Mesendoderm (in vitro differentiated cells): ENCODE data around the gene ARAP2.

Experiments
- DNase-seq: peaks from one replicate; pipeline ENCODE4 v3.0.0; 2013
- H2AK5ac ChIP-seq: 2 replicates; pipeline ENCODE4 v1.6.1; 2013; ENCODE audit warnings: low read length, inconsistent platforms
- H2BK120ac ChIP-seq: 2 replicates; pipeline ENCODE4 v1.6.1; 2013; ENCODE audit warnings: low read depth, mild to moderate bottlenecking, low read length, moderate library complexity, mixed read lengths
- H2BK15ac ChIP-seq: replicated peaks from 2 replicates; pipeline ENCODE4 v1.6.1; 2013; ENCODE audit warnings: low read depth, mild to moderate bottlenecking, moderate library complexity
- H2BK5ac ChIP-seq: 2 replicates; pipeline ENCODE4 v1.6.1; 2013; ENCODE audit warnings: low read length, inconsistent platforms
- H3K18ac ChIP-seq: 2 replicates; pipeline ENCODE4 v1.6.1; 2013; ENCODE audit warnings: mild to moderate bottlenecking, low read length, mixed read lengths
- H3K23ac ChIP-seq: one replicate; pipeline ENCODE4 v1.6.1; 2013; ENCODE audit warnings: low read length
- H3K27ac ChIP-seq: 2 replicates; pipeline ENCODE4 v1.5.1; 2013; ENCODE audit warnings: low read depth, mild to moderate bottlenecking, inconsistent platforms, low read length, moderate library complexity
- H3K27me3 ChIP-seq: 2 replicates; pipeline ENCODE4 v1.6.1; 2013; ENCODE audit warnings: low read length, control low read depth, mild to moderate bottlenecking, inconsistent platforms; ENCODE audit not compliant: insufficient read depth, poor library complexity
- H3K36me3 ChIP-seq: 2 replicates; pipeline ENCODE4 v1.6.1; 2013; ENCODE audit warnings: low read length, inconsistent platforms; ENCODE audit not compliant: control insufficient read depth, insufficient read depth
- H3K4ac ChIP-seq: one replicate; pipeline ENCODE4 v1.6.1; 2013; ENCODE audit warnings: low read depth, mild to moderate bottlenecking, low read length, moderate library complexity
- H3K4me1 ChIP-seq: 2 replicates; pipeline ENCODE4 v1.6.1; 2013; ENCODE audit warnings: low read depth, low read length, inconsistent platforms; ENCODE audit not compliant: control insufficient read depth
- H3K4me2 ChIP-seq: 2 replicates; pipeline ENCODE4 v1.6.1; 2013; ENCODE audit warnings: low read length
- H3K4me3 ChIP-seq: 2 replicates; pipeline ENCODE4 v1.5.1; 2013; ENCODE audit warnings: mild to moderate bottlenecking, low read length
- H3K56ac ChIP-seq: one replicate; pipeline ENCODE4 v1.6.1; 2013; ENCODE audit warnings: low read length
- H3K79me1 ChIP-seq: 2 replicates; pipeline ENCODE4 v1.6.1; 2013; ENCODE audit warnings: low read length, inconsistent platforms
- H3K79me2 ChIP-seq: 2 replicates; pipeline ENCODE4 v1.6.1; 2013; ENCODE audit warnings: mild to moderate bottlenecking, low read length; ENCODE audit not compliant: control insufficient read depth, insufficient read depth
- H3K9ac ChIP-seq: 2 replicates; pipeline ENCODE4 v1.6.1; 2013; ENCODE audit warnings: low read length, inconsistent platforms
- H4K5ac ChIP-seq: one replicate; pipeline ENCODE4 v1.6.1; 2013; ENCODE audit warnings: low read length
- H4K8ac ChIP-seq: one replicate; pipeline ENCODE4 v1.6.1; 2013; ENCODE audit warnings: low read depth, mild to moderate bottlenecking, control low read depth, low read length, moderate library complexity
- WGBS: extraction: QIAGEN DNeasy Blood & Tissue Kit; methylation state at CpG from one replicate; pipeline ENCODE4 v1.1.7; 2013; ENCODE audit warnings: low lambda C conversion rate, missing lambda C conversion rate; ENCODE audit not compliant: insufficient coverage; ENCODE audit errors: extremely low coverage; 5-methylcytosine and 5-hydroxymethylcytosine counted together

Gene ARAP2

DNA sequence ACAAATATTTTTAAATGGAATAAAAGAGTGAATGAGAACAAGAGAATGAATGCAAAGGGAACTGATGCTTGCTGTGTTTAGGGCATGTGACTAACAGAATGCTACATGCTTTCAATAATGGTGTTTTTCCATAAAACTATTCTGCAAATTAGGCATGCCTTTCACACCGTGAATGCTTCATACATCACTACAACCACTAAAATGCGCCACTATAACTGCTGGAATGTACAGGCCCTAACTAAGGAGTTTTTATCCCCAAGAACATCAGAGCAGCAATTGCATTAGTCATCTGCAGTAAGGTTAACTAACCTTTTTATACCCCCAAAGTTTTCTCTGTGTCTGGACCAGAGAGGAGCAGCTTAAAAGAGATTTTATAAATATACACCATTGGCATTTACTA, 190.4 kb downstream of the ARAP2 start:
- H3K79me2 ChIP-seq = no peaks in the 10 kb centered on the region

DNA sequence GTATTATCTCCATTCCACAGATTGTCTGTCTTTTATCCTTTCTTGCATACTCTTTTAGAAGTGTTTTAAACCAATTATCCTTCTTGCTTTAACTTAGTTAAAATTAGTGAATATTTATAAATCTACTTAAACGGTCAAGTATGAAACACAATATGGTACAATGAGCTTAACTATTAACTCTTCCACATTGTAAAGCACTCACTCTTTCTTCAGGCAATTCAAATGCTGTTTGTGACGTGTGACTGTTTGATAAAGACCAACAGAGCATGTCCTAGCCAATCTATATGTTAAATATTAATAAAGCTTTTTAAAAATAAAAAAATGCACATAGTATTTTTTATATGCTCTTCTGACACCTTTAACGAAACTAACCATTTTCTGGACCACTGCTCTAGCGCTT, 192.7 kb downstream of the ARAP2 start:
- H2BK15ac ChIP-seq = no peak overlapping the region
- H3K4me2 ChIP-seq = no peak overlapping the region
- no peak overlapping the region for H2AK5ac ChIP-seq
- H3K36me3 ChIP-seq = no peaks in the 10 kb centered on the region
- H3K18ac ChIP-seq = no peak overlapping the region
- H2BK120ac ChIP-seq = no peak overlapping the region
- H3K79me1 ChIP-seq = no peaks in the 10 kb centered on the region
- no CpG with 5 or more reads among the region's 4 CpGs for WGBS
- H3K9ac ChIP-seq = no peak overlapping the region
- H3K56ac ChIP-seq = no peak overlapping the region
- H3K4ac ChIP-seq = no peak overlapping the region
- DNase-seq = no peak
- H4K8ac ChIP-seq = no peak overlapping the region
- H3K27me3 ChIP-seq = no peaks in the 10 kb centered on the region
- no peak overlapping the region for H3K27ac ChIP-seq
- H2BK5ac ChIP-seq = no peak overlapping the region
- H3K79me2 ChIP-seq = no peaks in the 10 kb centered on the region
- H3K4me3 ChIP-seq = no peak overlapping the region
- no peak overlapping the region for H4K5ac ChIP-seq
- H3K23ac ChIP-seq = no peak overlapping the region
- H3K4me1 ChIP-seq = no peaks in the 10 kb centered on the region

More for the DNA sequence above, 190.4 kb downstream of the ARAP2 start:
- Histone ChIP-seq H4K8ac (no peak overlapping the region), H2AK5ac (no peak overlapping the region), H4K5ac (no peak overlapping the region), H2BK5ac (no peak overlapping the region), H3K79me1 (no peaks in the 10 kb centered on the region), H2BK15ac (no peak overlapping the region), H3K27me3 (no peaks in the 10 kb centered on the region), H3K4me1 (no peaks in the 10 kb centered on the region), H3K4ac (no peak overlapping the region), H3K23ac (no peak overlapping the region), H3K4me2 (no peak overlapping the region), H3K56ac (no peak overlapping the region), H3K9ac (no peak overlapping the region), H3K27ac (no peak overlapping the region), H3K4me3 (no peak overlapping the region), H3K36me3 (no peaks in the 10 kb centered on the region), H2BK120ac (no peak overlapping the region), H3K18ac (no peak overlapping the region)
- no peak for DNase-seq
- no CpG with 5 or more reads among the region's 2 CpGs for WGBS

DNA sequence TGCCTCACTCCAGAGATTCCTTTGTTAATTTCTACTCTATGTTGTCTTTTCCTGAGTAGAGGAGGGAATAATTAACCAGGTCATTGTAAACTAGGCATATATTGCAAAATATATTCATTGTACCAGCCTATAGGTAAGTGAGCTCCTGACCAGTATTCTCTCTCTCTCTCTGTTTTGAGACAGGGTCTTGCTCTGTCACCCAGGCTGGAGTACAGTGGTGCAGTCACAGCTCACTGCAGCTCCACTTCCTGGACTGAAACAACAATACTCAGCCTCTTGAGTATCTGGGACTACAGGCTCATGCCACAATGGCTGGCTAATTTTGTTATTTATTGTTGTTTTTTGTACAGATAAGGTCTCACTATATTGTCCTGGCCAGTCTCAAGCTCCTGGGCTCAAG, 198.3 kb downstream of the ARAP2 start:
- Histone ChIP-seq H3K36me3 (no peaks in the 10 kb centered on the region), H2BK5ac (no peak overlapping the region), H3K79me1 (no peaks in the 10 kb centered on the region), H4K5ac (no peak overlapping the region), H2BK15ac (no peak overlapping the region), H3K79me2 (no peaks in the 10 kb centered on the region), H3K9ac (no peak overlapping the region), H3K27ac (no peak overlapping the region), H3K4me3 (no peak overlapping the region), H3K56ac (no peak overlapping the region), H3K27me3 (no peaks in the 10 kb centered on the region), H3K4me1 (no peaks in the 10 kb centered on the region), H3K18ac (no peak overlapping the region), H4K8ac (no peak overlapping the region), H3K4me2 (no peak overlapping the region), H2AK5ac (no peak overlapping the region), H3K4ac (no peak overlapping the region), H3K23ac (no peak overlapping the region), H2BK120ac (no peak overlapping the region)
- no peak for DNase-seq

DNA sequence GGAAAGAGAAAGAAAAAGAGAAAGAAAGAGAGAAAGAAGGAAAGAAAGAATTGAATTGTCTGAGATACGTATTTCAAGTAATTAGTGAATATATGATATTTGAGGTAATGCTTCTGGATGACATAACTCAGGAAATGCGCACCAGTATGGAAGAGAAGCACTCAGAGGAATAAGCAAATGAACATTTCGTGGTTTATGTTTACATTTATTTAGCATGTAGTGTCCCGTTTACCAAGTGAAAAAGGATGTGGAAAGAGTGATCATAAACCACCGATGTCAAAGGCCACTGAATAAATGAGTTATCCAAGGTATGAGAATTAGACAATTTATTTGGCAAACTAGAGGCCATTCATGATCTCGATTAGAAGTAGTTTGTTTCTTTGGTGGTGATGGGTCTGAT, 200.4 kb downstream of the ARAP2 start:
- H4K5ac ChIP-seq = no peak overlapping the region

DNA sequence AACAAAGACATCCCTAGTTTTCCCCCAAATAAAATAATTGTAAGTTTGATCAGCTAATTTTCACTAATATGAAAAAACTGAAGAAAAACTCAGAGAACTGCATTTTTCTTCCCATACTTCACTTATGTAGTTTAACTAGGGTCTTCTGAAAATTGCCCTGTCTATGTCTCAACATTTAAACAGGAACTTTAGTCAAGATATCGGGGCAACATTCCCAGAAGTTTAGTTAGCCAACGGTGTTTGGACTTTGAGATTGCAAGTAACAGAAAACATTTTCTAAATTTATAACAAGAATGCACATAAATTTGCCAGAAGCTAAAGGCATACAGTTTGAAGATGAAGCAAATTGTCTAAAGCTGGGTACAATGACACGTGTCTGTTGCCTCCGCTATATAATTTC, 201.1 kb downstream of the ARAP2 start:
- Histone ChIP-seq H3K4me1 (no peaks in the 10 kb centered on the region), H3K23ac (no peak overlapping the region), H3K36me3 (no peaks in the 10 kb centered on the region), H2BK15ac (no peak overlapping the region), H3K4ac (no peak overlapping the region), H4K5ac (no peak overlapping the region), H4K8ac (no peak overlapping the region), H3K4me2 (no peak overlapping the region), H2BK120ac (no peak overlapping the region), H2BK5ac (no peak overlapping the region), H3K4me3 (no peak overlapping the region), H3K56ac (no peak overlapping the region), H3K18ac (no peak overlapping the region), H3K79me1 (no peaks in the 10 kb centered on the region), H2AK5ac (no peak overlapping the region), H3K79me2 (no peaks in the 10 kb centered on the region), H3K9ac (no peak overlapping the region), H3K27ac (no peak overlapping the region), H3K27me3 (no peaks in the 10 kb centered on the region)
- no peak for DNase-seq
- no CpG with 5 or more reads among the region's 4 CpGs for WGBS

More for the DNA sequence above, 200.4 kb downstream of the ARAP2 start:
- H2BK5ac ChIP-seq = no peak overlapping the region
- H3K4ac ChIP-seq = no peak overlapping the region
- no peak overlapping the region for H2BK15ac ChIP-seq
- no peaks in the 10 kb centered on the region for H3K4me1 ChIP-seq
- H3K56ac ChIP-seq = no peak overlapping the region
- whole genome bisulfite sequencing = 100% methylated on average over 1 of the region's 6 CpGs
- no peak overlapping the region for H2BK120ac ChIP-seq
- H3K9ac ChIP-seq = no peak overlapping the region
- H4K8ac ChIP-seq = no peak overlapping the region
- DNase-seq = no peak
- H3K18ac ChIP-seq = no peak overlapping the region
- no peak overlapping the region for H3K4me3 ChIP-seq
- H3K27me3 ChIP-seq = no peaks in the 10 kb centered on the region
- no peaks in the 10 kb centered on the region for H3K79me1 ChIP-seq
- H3K4me2 ChIP-seq = no peak overlapping the region
- H3K36me3 ChIP-seq = no peaks in the 10 kb centered on the region
- H2AK5ac ChIP-seq = no peak overlapping the region
- H3K27ac ChIP-seq = no peak overlapping the region
- H3K23ac ChIP-seq = no peak overlapping the region
- H3K79me2 ChIP-seq = no peaks in the 10 kb centered on the region

- H2BK15ac ChIP-seq = no peak overlapping the region
- no CpG with 5 or more reads among the region's 7 CpGs for WGBS
Measured at GRCh38 chr4:36042122-36042970, 202.0 kb downstream of the ARAP2 start.

More at GRCh38 chr4:36042122-36042970, 202.0 kb downstream of the ARAP2 start:
- H3K27ac ChIP-seq = no peak overlapping the region
- H3K18ac ChIP-seq = no peak overlapping the region
- no peaks in the 10 kb centered on the region for H3K4me1 ChIP-seq
- no peak overlapping the region for H2BK5ac ChIP-seq
- H3K4me2 ChIP-seq = no peak overlapping the region
- no peak overlapping the region for H3K23ac ChIP-seq
- no peak overlapping the region for H3K4me3 ChIP-seq
- no peak overlapping the region for H3K4ac ChIP-seq
- no peak overlapping the region for H4K5ac ChIP-seq
- H2AK5ac ChIP-seq = no peak overlapping the region
- H3K56ac ChIP-seq = no peak overlapping the region
- H3K79me2 ChIP-seq = no peaks in the 10 kb centered on the region
- DNase-seq = no peak
- no peaks in the 10 kb centered on the region for H3K27me3 ChIP-seq
- no peak overlapping the region for H2BK120ac ChIP-seq
- H3K36me3 ChIP-seq = no peaks in the 10 kb centered on the region
- H3K79me1 ChIP-seq = no peaks in the 10 kb centered on the region
- no peak overlapping the region for H3K9ac ChIP-seq
- no peak overlapping the region for H4K8ac ChIP-seq
